Fibroblast of gingiva (primary cell): ENCODE data around the gene SLC4A5.
"Not testable (repeated sequence)": the region's sequence is repeated elsewhere in the genome, so short reads cannot be mapped to it uniquely, and the experiment has no call there.

Experiments used
- DNase-seq: peaks from one replicate; pipeline ENCODE4 v3.0.0-alpha.2; 2011; ENCODE audit warnings: low read depth

SLC4A5 gene

DNA sequence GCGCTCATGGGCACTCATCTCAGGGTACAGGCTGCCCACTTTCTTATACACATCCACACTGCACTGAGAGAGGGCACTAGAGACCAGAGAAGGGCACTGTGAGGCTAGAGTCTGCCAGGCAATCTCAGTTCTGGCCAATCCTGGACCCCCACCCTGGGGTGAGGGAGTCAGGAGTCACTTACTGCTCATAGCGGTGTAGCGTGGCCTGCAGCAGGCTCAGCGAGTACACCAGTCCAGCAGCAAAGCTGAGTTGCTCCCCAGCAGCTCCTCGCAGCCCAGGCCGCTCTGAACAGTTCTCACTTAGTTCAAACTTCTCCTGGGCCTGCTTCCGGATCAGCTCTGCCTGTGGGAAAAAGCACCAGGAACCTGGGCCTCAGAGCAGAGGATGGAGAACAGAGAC, 24.6 kb upstream of the SLC4A5 start:
- no peak for DNase-seq

GRCh38 chr2:74366036-74366435, 22.8 kb upstream of the SLC4A5 start:
- no peak for DNase-seq

DNA sequence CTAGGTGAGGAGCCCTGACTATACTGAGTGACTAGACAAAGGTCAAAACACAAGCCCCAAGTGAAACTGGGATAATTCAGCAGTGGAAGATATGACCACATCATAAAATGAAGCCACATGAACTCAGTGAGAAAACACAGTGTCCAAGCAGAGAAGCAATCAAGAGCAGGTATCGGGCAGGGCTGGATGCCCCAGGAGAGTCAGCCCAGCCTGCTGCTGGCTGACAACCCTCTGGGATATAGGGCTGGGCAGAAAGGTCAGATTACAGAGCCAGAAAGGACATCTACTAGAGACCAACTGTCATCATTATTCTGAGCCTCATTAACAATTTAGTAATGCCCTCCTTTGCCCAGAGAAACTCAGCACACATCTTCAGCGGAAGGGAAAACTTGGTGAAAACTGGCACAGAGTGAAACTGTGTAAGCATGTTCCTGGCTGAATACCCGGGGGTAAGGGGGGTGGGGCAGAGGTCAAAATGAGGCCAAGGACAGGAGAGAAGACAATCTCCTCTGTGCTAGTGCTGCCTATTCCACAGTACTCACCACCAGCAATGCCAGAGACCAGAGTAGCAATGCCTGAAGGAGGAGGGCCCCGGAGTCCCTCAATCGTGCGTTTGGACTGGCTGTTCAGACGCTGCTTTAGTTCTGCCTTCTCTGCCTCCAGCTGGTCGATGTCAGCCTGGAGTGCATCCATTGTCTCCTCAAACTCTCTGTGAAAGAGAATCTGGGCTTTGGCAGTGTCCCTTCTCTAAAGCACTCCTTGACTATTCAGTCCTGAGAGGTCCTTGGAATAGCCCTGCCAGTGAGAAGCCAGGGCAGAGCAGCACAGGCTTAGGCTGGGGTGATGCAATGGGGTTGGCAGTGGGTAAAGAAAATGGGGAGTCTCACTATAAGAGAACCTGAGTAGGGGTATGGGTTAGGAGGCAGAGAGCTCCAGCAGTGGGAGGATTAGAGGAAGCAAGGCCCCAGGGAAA, 21.6 kb upstream of the SLC4A5 start:
- no peak for DNase-seq

- DNase-seq: no peak
These were observed 18.1 kb upstream of the SLC4A5 start for GRCh38 chr2:74361327-74361726.

DNA sequence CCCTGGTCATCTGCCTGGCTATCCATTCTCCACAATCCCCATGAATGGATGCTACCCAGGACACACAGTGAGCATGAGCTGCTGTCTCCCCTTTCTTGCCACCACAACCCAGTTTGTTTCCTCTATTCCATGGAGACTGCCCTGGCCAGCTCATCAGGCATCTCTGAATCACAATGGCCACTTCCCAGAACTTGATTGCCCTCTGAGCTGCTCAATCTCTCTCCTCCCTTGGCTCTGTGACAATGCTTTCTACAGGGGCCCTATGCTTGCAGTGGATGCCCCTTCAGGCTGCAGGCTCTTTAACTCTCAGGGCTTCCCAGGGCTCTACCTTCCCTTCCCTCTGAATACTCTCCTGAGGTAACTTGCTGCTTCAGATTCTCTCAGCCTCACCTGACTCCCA, 14.4 kb upstream of the SLC4A5 start:
- no peak for DNase-seq

DNA sequence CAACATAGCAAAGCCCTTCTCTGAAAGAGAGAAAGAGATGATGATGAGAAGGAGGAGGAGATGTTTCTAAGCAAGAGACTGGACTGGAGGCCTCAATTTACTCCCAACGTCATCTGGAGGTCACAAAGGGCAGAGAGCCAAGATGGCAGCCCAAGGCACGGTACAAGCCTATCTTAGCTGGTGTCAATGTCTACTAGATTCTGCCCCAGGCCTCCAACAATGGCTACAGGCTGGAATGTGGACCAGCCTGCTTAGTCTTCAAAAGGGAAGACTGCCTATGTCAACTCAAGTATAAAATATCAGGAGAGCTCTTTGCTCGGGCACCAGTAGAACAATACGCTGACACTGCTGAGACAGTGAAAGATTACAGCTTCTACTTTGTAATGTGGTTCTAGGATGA, 6.7 kb upstream of the SLC4A5 start:
- no peak for DNase-seq

DNA sequence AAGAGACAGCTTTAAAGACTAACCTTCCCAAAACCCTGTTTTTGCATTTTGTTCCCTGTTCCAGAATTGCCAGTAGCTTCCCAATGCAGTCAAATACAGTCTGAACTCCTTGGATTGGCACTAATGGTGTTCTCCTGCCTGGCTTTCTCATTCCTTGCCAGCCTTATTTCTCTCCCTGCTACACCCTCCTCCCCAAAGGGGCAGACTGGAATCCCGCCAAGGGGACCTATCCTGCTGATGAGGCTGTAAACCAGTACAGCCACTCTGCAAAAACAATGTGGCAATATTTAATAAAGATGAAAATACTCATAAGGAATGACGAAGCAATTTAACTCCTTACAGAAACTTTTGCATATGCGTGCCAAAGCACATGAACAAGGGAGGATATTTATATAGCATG, 4.5 kb upstream of the SLC4A5 start:
- DNase-seq: no peak

DNA sequence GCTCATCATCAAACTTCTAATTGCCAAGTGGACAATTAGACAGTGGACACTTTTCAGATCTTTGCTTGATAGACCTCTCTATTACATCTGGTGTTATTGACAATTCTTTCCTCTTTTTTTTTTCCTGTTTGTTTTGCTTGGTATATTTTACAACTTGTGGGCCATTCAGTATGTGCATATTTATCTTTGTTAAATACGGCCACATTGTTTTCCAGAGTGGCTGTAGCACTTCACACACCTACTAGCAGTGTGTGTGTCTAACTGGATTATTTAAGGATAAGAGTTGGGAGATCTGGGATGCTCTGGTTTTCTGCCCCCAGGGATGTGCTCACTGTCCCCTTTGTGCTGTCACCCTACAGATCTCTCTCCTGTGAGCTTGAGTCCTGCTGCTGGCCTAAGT, 4.1 kb upstream of the SLC4A5 start:
- DNase-seq: no peak

DNA sequence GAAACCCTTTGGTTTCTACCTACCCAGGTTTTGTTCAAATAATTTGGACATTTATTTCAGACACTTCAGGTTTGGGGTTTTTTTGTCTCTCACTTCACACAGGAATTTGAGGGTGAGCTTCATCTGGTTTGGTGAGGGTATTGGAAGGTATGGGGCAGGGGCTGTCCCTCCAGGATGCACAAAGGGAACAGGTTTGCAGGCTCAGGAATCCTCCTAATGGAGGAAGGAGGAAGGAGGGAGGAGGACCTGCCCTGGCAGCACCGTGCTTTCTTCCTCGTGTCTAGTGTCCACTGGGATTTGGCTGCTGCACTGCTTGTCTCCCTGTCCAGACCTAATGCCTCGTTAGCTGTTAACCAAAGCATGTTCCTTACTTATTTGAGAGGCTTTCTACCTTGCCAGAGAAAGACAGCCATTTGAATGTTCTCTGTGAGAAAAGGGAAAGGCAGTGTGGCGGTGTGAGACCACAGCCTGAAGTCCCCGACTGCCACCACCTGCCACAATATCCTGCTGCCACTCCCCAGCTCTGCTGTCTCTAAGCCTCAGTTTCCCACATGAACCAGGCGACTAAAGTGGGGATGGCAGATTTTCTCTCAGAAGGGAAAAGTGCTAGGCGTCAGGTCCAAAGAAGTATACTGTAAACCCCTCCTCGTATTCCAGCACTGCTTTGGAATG, 2.2 kb upstream of the SLC4A5 start:
- no peak for DNase-seq

DNA sequence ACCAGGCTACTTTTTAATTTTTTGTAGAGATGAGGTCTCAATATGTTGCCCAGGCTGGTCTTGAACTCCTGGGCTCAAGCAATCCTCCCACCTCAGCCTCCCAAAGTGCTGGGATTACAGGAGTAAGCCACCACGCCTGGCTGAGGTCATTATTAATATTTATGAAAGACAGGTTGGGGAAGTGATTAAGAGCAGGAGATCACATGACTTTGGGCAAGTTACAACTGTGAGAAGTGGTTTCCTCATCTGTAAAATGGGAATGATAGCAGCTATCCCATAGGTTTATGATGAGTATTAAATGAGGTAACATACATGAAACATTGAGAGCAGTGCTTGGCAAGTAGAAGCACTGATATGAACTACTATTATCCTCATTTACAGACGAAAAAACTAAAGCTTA, 7.0 kb downstream of the SLC4A5 start:
- not testable (repeated sequence) for DNase-seq

- DNase-seq: peak; percentile 51
These were observed 8.3 kb downstream of the SLC4A5 start for GRCh38 chr2:74334931-74335333.

- DNase-seq: no peak
These were observed 9.2 kb downstream of the SLC4A5 start for GRCh38 chr2:74333896-74334586.

GRCh38 chr2:74333175-74333574, 10.0 kb downstream of the SLC4A5 start:
- peak; percentile 10 for DNase-seq

GRCh38 chr2:74332550-74333174, 10.6 kb downstream of the SLC4A5 start:
- DNase-seq: no peak

DNA sequence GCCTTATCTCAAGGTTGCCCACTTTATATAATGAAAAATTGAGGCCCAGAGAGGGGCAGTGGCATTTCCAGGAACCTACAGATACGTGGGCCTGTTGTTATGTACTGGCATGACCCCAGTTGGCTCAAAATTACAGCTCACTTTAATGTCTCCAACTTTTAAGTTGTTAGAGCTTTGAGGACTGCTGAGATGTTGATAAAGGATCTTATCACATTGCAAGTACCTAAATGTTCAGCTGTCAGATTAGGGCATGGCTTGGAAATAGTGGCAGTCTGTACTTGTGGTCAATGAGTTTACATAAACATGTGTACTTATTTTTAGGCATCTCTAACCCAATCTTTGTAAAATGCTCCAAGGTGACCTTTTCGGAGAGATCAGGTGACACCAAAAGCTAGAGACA, 14.6 kb downstream of the SLC4A5 start:
- DNase-seq: no peak

- no peak for DNase-seq
These were observed 15.1 kb downstream of the SLC4A5 start for GRCh38 chr2:74328074-74328473.

- no peak for DNase-seq
These were observed 15.6 kb downstream of the SLC4A5 start for GRCh38 chr2:74327627-74328026.

DNA sequence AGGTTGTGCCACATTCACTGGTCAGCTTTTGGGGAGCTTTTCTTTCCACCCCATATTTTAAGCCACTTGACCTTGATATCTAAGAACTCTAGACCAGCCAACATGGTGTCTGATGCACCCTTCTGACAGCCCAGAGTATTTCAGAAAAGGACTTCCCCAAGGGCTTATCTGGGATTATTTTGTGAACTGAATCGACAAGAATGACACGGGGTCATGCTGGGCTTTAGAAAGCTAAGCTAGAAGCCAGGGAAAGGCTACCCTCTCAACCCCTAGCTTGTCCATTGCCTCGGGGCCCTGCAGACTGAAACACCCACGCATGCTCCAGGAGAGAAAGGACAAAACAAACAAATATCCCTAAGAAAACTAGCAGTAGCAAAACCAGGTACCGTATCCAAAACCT, 16.0 kb downstream of the SLC4A5 start:
- no peak for DNase-seq

DNA sequence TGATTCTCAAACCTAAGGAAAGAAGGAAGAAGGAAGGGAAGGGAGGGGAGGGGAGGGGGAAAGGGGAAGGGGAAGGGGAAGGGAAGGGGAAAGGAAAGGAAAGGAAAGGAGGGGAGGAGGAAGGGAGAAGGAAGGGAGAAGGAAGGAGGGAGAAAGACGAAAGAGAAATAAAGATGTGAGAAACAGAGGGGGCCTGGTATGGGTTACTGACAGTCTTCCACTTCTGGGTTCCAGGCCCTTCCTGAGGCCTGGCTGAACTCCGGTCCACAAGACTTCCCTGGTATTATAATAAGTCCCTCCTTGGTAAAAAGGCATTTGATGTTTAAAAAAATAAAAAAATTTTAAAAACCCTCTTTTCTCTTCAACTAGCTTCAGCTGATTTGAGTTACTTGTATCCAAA, 17.4 kb downstream of the SLC4A5 start:
- no peak for DNase-seq

- DNase-seq: no peak
These were observed 21.5 kb downstream of the SLC4A5 start for GRCh38 chr2:74321737-74322136.

- DNase-seq: no peak
These were observed 25.5 kb downstream of the SLC4A5 start for GRCh38 chr2:74317701-74318100.

- no peak for DNase-seq
These were observed 26.5 kb downstream of the SLC4A5 start for GRCh38 chr2:74316627-74317295.
